Progenitor cell of endocrine pancreas (in vitro differentiated cells): ENCODE results near the gene NDST4. TPM values are rescaled to one million over a fixed set of nuclear protein-coding genes. Genes with fewer than 3 reads are reported as not detected.
A peak's percentile ranks its signal among the peaks of the same experiment; 100 is the strongest.

ENCODE experiments used
- DNase-seq: peaks from one replicate; pipeline ENCODE4 v3.0.0; 2021; ENCODE audit warnings: low spot score; ENCODE audit not compliant: unreplicated experiment
- H3K27ac Mint-ChIP-seq: 2 replicates; pipeline ENCODE4 v1.8.0; 2021; ENCODE audit warnings: mild to moderate bottlenecking, moderate library complexity, mixed read lengths
- H3K27me3 Mint-ChIP-seq: 2 replicates; pipeline ENCODE4 v1.8.0; 2021; ENCODE audit warnings: mixed read lengths
- H3K36me3 Mint-ChIP-seq: 2 replicates; pipeline ENCODE4 v1.8.0; 2022; ENCODE audit warnings: mixed read lengths; ENCODE audit not compliant: insufficient read depth
- H3K4me1 Mint-ChIP-seq: 2 replicates; pipeline ENCODE4 v1.8.0; 2021; ENCODE audit warnings: low read depth, mixed read lengths
- H3K4me3 Mint-ChIP-seq: 2 replicates; pipeline ENCODE4 v1.8.0; 2021; ENCODE audit warnings: low read depth, mild to moderate bottlenecking, moderate library complexity, mixed read lengths
- H3K9me3 Mint-ChIP-seq: 2 replicates; pipeline ENCODE4 v1.8.0; 2021; ENCODE audit warnings: low read depth, mixed read lengths
- total RNA-seq: library from RNA; stranded (reverse); gene quantifications from 2 replicates; pipeline ENCODE4 v1.2.1, GENCODE V29; 2021
- TF ChIP-seq, protein P1 (sequence below): fragments of 200-600 bp; sonication (generic); IDR thresholded peaks from one replicate; pipeline ENCODE4 v1.5.0; 2021; ENCODE audit warnings: antibody characterized with exemption, mild to moderate bottlenecking; ENCODE audit not compliant: unreplicated experiment

The NDST4 gene
- total RNA-seq, 1 donor from 2014 or later = 0.14 TPM

DNA sequence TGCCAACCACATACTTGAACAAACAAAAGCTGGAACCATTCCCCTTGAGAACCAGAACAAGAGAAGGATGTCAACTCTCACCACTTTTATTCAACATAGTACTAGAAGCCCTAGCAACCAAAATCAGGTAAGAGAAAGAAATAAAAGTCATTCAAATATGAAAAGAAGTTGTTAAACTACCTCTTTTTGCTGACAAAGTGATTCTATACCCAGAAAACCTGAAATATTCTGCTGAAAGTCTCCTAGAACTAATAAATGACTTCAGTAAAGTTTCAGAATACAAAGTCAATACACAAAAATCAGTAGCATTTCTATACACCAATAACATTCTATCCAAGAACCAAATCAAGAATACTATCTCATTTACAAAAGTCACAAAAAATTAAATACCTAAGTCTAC is 327.9 kb downstream of the NDST4 start:
- TF ChIP-seq, protein P1, sequence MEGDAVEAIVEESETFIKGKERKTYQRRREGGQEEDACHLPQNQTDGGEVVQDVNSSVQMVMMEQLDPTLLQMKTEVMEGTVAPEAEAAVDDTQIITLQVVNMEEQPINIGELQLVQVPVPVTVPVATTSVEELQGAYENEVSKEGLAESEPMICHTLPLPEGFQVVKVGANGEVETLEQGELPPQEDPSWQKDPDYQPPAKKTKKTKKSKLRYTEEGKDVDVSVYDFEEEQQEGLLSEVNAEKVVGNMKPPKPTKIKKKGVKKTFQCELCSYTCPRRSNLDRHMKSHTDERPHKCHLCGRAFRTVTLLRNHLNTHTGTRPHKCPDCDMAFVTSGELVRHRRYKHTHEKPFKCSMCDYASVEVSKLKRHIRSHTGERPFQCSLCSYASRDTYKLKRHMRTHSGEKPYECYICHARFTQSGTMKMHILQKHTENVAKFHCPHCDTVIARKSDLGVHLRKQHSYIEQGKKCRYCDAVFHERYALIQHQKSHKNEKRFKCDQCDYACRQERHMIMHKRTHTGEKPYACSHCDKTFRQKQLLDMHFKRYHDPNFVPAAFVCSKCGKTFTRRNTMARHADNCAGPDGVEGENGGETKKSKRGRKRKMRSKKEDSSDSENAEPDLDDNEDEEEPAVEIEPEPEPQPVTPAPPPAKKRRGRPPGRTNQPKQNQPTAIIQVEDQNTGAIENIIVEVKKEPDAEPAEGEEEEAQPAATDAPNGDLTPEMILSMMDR = no peak
- H3K36me3 Mint-ChIP-seq = no peaks in the 10 kb centered on the region
- H3K9me3 Mint-ChIP-seq = peaks cover 4% of the 10 kb centered on the region
- no peak overlapping the region for H3K4me3 Mint-ChIP-seq
- no peaks in the 10 kb centered on the region for H3K27me3 Mint-ChIP-seq
- peaks cover 18% of the 10 kb centered on the region for H3K4me1 Mint-ChIP-seq
- no peak for DNase-seq
- H3K27ac Mint-ChIP-seq = no peak overlapping the region

DNA sequence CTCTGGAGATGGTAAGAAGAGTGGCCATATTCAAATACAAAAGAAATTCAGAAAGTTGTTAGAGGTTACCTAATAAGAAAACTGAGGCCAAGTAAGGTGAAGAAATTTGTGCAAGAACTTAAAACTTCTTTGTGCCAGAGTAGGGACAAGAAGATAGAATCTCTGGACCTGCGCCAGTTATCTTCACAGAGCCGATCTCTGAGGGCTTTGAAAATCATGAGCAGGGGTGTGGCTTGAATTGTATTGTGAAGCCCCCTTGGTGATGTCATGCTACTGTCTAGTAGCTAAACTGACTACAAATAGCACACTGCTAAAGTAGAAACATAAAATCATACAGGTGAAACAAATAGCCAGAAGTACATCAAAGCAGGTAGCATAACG is 330.2 kb downstream of the NDST4 start:
- TF ChIP-seq, protein P1 = no peak
- no peak for DNase-seq
- Mint-ChIP-seq H3K27me3 (no peaks in the 10 kb centered on the region), H3K36me3 (no peaks in the 10 kb centered on the region), H3K4me3 (no peak overlapping the region), H3K4me1 (peaks cover 18% of the 10 kb centered on the region), H3K27ac (peak overlapping the region; percentile 3), H3K9me3 (peaks cover 4% of the 10 kb centered on the region)

DNA sequence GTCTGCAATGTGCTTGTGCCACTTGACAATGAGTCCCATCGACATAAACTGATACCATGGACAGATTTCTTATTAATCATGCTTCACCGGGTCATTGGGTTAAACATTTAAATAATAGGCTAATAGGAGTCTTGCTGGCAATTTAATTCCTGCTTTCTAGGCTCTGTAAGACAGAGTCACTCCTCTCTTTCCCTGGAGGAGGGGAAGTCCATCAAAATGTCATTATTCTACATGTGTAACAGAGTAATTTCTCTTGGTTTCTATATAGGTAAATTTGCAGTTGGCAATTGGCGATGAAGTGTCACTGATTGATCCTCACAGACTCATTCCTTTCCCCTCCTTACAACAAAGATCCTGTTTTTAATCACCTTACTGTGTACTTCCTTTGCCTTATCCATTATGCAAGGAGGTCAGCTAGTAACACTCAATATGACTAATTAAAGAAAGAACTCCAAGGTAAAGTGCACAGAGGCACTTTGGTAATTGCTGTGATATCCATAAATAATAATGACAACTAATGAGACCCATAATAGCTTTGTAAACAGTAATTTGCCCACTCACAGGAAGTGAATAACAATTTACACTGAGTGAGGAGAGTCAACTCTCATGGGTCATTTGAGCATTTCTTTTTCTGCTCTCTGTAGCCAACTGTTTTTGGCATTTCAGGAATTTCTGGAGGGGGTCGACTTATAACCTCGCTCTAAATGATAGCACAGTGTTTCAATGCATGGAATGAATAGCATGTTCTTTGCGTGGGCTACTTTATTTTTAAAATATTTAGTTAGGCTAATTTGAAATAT is 330.8 kb downstream of the NDST4 start:
- no peak for DNase-seq
- no peaks in the 10 kb centered on the region for H3K27me3 Mint-ChIP-seq
- H3K9me3 Mint-ChIP-seq = peaks cover 1% of the 10 kb centered on the region
- H3K4me3 Mint-ChIP-seq = no peak overlapping the region
- peaks cover 18% of the 10 kb centered on the region for H3K4me1 Mint-ChIP-seq
- no peak overlapping the region for H3K27ac Mint-ChIP-seq
- no peaks in the 10 kb centered on the region for H3K36me3 Mint-ChIP-seq
- TF ChIP-seq, protein P1 = no peak

DNA sequence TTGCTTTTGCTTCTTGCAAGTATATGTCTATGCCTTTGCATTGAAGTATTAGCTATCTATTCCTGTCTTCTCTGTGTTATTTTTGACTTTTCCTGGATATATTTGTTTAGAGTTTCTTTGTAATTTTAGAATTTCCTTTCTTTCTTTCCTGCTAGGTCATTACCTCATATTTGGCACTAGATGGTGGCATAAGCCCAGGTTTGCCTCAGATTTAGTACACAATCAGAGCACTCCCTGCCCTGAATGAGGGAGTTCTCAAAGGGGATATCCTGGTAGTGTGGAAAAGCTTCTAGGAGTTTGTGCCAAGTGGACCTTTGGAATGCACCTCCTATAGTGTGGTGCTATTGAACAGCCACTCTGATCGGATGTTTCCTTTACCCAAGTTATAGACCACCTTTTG is 333.2 kb downstream of the NDST4 start:
- peaks cover 18% of the 10 kb centered on the region for H3K4me1 Mint-ChIP-seq
- no peak overlapping the region for H3K4me3 Mint-ChIP-seq
- DNase-seq = peak; percentile 13
- H3K27ac Mint-ChIP-seq = no peak overlapping the region
- H3K27me3 Mint-ChIP-seq = no peaks in the 10 kb centered on the region
- no peaks in the 10 kb centered on the region for H3K36me3 Mint-ChIP-seq
- TF ChIP-seq, protein P1 = peak; percentile 76
- H3K9me3 Mint-ChIP-seq = no peaks in the 10 kb centered on the region
